CD4-positive, alpha-beta T cell treated with Interleukin-15 for 1 hour (primary cell): ENCODE results near the gene MORC4.

ENCODE experiments used
- DNase-seq: peaks from one replicate; pipeline ENCODE4 v3.0.0-alpha.2; 2020

The MORC4 gene

DNA sequence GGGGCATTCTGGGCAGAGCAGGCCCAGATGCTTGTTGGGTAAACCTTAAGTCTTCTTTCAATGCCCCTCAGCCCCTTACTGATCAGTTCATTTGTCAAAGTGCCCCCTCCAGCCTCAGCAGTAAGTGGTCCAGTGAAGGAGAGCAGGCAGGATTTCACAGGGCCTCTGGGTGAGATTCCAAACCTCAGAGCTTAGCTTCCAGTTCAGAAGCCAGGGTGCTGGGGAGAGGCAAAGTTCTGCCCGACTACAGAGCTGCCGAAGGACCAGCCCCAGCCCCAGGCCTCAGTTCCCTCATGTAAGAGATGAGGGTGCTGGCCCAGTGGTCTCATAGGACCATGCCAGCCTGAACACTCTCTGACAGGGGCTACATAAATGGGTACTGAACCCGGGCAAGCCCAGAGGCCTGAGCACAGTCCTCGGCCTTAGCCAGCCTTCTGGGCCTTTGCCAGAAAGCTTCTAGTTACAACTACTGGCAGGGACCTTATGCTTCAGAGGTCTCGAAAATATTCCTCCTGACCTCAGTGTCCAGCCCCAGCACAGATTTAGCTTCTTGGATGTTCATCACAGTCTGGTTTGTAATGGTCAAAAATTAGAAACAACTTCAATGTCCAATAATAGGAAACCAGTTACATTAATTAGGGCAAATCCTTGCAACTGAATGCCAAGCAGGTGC, 96.0 kb downstream of the MORC4 start:
- no peak for DNase-seq

DNA sequence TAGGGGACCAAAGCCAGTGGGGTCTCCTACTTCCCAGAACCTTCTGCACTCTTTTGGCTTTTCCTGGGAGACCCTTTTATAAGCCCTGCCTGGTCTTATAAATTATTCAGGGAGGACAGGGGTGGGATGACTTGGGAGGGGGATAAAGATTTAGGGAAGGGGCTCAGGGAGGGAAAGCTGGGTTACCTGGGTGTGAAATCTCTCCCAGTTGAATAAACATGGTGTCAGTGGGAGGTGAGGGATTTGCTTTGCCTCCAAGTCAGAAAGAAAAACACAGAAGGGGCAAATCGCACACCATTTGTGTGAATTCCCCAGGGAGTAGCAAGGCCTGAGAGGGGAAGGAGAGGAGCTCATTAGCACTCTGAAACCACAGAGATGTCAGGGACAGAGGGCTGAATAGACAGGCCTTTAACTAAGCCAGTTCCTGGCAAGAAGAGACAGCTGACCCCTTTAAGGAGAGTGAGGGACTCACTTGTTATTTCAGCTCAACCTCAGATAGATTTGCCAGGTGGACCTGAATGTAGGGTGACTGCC, 96.7 kb downstream of the MORC4 start, which contains the start of gene RIPPLY1:
RIPPLY1 (minus strand) TSS at position 51 of the 534 bp plus-strand sequence. CDS start 54 bp downstream, outside the sequence.
- no peak for DNase-seq

DNA sequence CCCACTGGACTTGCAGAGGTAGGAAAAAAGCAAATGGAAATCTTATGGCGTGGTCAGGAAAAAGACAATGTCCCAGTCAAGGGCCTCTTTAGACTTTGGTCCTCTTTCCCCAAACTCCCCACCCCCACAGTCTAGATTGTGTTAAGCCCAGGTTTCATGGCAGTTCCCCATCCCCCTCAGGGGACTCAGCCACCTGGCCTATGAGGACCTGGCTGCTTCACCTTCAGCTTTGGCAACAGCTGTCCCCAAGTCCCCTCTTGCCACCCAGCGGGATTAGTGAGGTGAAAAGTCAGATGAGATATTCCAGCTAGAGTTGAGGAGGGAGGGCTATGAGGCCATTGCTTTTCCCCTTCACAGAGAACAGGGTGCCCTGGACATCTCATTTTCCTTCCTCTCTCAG, 97.3 kb downstream of the MORC4 start:
- DNase-seq: no peak

DNA sequence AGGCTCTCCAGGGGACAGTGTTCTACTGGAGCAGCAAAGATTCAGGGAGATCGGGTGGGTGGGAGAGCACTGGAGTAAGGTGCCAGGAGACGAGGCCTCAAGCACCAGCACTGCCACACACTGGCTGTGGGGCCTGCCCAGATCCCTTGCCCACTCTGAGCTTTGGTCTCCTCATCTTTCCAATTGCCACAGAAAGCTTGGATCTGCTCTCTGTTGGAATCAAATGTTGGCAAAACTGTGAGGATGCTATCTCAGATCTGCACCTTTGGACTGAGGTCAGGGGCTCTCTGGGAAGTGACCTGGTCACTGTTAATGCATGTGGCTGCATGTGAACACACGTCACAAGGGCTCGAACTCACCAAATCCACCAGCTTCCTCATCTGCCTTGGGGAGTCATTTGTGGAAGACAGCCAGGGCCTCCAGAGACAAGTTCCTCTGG, 98.2 kb downstream of the MORC4 start:
- DNase-seq: no peak

DNA sequence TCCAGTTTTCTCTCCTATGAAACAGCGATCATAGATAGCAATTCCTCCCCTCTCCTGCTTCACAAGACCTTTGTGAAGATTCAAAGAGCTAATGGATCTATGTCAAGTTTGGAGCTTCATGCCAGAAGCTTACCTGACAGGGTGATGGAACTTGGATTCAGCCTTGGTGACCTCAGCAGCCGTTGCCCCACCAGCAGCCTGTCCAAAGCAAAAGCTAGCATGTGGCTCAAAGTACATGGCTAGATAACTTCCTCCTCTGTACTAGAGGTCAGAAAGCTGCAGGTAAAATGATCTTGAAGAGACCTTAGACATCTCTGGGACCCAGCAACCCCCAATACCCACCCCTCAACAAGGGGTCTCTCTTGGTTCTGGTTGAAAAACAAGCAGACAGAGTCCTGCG, 98.7 kb downstream of the MORC4 start:
- DNase-seq: no peak

DNA sequence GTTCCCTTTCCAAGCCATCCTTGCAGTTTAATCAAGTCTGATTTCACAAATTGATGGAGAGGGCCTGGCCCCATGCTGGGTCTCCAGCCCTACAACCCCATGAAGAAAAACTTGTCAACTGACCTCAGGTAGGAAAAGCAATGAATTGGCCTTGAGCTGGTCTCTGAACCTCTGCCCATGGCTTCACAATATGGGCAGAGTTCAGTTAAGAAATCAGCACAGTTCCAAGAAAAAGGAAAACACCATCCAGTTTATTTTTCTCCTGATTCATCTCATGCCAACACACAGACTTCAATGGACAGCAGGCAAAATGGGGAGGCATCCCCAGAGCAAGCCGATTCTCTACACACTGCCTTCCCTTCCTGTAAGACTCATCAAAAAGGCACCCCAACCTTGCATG, 100.2 kb downstream of the MORC4 start:
- no peak for DNase-seq

DNA sequence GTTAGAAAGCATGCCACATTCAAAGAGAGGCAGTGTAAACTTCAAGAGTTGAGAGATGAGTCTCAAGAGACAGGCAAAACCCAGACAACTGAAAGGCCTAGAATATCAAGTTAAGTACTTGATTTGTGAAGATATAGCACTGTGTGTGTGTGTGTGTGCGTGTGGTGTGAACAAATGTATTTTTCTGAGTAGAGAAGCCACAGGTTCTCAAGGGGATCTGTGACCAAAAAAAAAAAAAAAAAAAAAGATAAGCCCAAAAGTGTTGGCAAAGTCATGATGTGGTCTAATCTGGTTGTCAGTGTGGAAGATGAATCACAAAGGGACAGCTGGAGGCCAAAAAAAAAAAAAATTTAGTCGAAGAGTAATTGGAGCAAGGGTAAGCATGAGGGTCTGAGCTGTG, 100.7 kb downstream of the MORC4 start:
- no peak for DNase-seq

DNA sequence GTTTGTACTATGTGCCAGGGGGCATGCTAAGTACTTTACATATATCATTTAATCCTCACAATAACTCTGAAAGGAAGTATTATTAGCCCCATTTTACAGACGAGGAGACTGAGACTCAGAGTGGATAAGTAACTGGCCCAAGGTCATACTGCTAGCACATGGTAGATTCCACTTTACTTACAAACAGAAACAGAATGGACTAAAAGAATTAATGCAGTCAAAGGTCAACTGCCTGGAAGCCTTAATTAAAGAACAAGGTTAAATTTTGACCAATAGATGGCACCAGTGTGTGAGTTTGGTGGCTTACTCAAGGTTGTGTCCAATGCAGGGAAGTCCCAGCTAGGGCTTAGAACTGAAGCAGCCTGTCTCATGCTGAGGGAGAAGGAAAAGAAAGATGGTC, 101.5 kb downstream of the MORC4 start:
- no peak for DNase-seq

DNA sequence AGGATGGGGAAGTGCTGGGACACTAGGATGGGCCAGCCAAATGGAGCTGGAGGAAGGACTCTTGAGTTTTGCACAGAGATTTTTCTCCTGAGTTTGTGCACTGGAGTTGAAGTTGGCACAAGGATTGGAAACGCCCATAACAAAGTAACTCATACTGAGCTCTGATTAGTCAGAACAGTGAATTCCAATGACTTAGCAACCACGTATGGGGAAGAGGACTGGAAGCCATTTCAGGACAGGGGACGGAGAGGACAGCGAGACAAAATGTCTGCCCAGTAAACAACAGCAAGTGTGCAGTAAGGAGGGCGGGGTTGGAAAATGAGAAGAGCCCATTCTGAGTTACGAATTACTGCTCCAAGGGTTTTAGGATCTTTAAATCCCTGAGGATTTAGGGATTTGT, 102.8 kb downstream of the MORC4 start:
- DNase-seq: no peak

DNA sequence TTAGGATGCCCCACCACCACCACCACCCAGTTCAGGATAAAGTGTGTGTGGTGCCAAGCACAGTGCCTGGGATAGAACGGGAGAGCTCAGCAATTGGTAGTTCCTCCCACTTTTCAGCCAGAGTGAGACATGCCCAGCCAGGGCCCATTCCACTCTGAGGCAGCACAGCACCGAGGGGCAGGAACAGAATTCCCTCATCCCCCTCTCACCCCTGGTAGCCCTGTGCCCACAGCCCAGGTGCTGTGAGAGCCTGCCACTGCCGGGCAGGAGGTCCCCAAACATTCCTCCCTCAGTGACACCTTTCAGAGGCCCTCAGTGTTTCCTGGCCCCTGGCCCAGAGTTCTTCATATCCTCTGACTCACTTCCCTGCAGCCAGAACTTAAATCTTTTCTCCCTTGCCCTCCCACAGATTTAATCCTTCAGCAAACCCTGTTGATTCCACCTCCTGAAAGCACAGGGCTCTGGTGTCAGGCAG, 105.0 kb downstream of the MORC4 start:
- no peak for DNase-seq

DNA sequence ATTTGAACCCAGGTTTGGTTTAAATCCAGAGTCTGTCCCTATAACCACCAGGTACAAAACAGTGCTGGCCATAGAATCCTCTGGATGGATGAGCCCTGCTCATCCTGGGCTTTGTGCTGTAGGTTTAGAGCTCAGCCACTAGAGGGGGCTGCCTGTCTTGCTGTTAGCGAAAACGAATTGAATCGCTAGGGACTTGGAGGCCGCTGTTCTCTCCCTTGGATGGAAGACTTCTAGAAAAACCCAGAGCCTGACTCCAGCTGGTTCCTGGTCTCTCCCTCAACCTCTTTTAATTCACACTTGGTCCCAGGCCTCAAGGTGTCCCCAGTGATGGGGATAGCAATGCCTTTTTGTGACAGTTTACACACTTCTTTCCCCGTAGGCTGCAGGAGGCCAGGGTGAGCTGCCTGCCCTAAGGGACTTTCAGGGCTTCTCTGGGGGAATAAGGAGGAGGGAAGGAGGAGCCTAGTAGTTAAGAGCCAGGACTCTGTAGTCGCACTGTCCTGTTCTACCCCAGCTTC, 105.6 kb downstream of the MORC4 start:
- peak; percentile 24 for DNase-seq

DNA sequence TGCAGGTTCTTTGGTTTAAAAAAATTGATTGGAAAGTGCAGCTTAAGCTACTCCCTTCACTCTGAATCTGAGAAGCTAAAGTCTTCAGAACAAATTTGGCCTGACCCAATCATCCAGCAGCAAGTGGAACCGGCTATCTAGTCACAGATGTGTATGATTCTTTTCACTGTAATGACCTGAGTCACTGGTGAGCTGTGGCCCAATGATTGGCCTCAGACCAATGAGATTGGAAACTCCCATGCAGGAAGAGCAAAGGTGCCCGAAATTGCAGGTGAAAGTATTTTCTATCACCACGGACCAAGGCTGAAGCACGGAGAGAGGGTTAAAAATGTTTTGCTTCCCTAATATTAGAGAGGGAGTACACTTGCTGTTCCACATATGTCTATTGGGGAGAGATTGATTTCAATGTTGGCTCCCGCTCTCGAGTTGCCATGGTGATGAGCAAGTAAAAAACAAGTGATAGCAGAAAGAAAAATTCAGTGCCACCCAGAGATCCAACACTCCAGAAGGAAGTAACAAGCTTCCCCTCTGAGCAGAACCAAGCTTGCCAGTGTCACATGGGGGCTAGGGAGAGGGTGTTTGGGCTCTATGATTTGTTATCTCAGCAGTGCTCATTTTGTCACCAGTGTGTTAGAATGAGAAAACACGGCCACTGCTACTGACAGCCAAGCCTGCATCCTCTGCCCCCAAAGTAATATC, 108.1 kb downstream of the MORC4 start:
- no peak for DNase-seq
